ENCODE results near the gene CDKAL1.

Gene CDKAL1

GRCh38 chr6:21167790-21168189 lies 633.5 kb downstream of the CDKAL1 start:
- Histone ChIP-seq H3K27me3 (replicated peaks; ENCODE audit: control insufficient read depth, insufficient read depth, low read length) (no peaks in the 10 kb centered on the region), H3K9me3 (ENCODE audit: control insufficient read depth, low read length) (no peaks in the 10 kb centered on the region), H3K9ac (ENCODE audit: low read length) (no peak overlapping the region), H3K4me1 (ENCODE audit: control insufficient read depth, insufficient read depth, low read length) (no peaks in the 10 kb centered on the region), H3K4me3 (ENCODE audit: low read length) (no peak overlapping the region), H3K36me3 (ENCODE audit: control insufficient read depth, insufficient read depth, low read length, severe bottlenecking) (no peaks in the 10 kb centered on the region)
- DNase-seq (ENCODE audit: low read depth): no peak

DNA sequence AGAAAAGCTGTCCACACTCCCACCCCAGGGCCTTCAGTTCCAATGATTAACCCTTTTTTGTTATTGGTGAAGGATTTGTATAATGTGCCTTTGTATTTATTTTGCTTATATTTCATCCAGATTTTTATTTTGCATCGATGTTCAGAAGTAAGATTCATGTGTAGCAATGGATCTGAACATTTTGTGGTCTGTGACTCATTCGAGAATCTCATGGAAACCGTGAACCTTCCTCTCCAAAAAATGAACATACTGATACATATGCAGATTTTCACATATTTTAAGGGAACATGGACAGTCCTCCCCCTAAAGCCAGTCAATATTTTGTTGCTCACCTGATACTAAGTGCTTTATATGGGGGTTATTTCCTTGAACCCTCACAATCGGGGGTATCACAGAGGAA lies 637.5 kb downstream of the CDKAL1 start:
- Histone ChIP-seq H3K9ac (ENCODE audit: low read length) (no peak overlapping the region), H3K36me3 (ENCODE audit: control insufficient read depth, insufficient read depth, low read length, severe bottlenecking) (no peaks in the 10 kb centered on the region), H3K4me1 (ENCODE audit: control insufficient read depth, insufficient read depth, low read length) (no peaks in the 10 kb centered on the region), H3K4me3 (ENCODE audit: low read length) (no peak overlapping the region), H3K27me3 (replicated peaks; ENCODE audit: control insufficient read depth, insufficient read depth, low read length) (no peaks in the 10 kb centered on the region), H3K9me3 (ENCODE audit: control insufficient read depth, low read length) (no peaks in the 10 kb centered on the region)
- DNase-seq (ENCODE audit: low read depth): no peak

DNA sequence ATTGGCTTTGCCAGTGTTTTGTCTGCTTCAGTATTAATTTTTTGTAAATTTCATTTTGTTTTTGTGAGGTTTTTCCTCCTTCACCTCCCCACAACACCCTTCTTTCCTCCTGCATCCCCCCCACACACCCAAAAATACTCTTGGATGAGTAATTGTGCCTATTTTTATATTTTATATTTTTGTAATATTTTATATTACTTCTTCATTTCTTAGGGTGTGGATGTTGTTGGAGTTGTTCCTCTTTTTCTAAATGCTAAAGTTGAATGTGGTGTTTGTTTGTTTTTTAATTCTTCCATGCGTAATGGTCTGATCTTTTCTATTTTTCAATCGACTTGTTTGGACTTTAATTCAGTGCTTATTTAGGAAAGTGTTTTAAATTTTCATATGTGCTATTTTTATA lies 638.8 kb downstream of the CDKAL1 start:
- Histone ChIP-seq H3K4me1 (ENCODE audit: control insufficient read depth, insufficient read depth, low read length) (no peaks in the 10 kb centered on the region), H3K9me3 (ENCODE audit: control insufficient read depth, low read length) (no peaks in the 10 kb centered on the region), H3K27me3 (replicated peaks; ENCODE audit: control insufficient read depth, insufficient read depth, low read length) (no peaks in the 10 kb centered on the region), H3K9ac (ENCODE audit: low read length) (no peak overlapping the region), H3K36me3 (ENCODE audit: control insufficient read depth, insufficient read depth, low read length, severe bottlenecking) (no peaks in the 10 kb centered on the region), H3K4me3 (ENCODE audit: low read length) (no peak overlapping the region)
- DNase-seq (ENCODE audit: low read depth): no peak

DNA sequence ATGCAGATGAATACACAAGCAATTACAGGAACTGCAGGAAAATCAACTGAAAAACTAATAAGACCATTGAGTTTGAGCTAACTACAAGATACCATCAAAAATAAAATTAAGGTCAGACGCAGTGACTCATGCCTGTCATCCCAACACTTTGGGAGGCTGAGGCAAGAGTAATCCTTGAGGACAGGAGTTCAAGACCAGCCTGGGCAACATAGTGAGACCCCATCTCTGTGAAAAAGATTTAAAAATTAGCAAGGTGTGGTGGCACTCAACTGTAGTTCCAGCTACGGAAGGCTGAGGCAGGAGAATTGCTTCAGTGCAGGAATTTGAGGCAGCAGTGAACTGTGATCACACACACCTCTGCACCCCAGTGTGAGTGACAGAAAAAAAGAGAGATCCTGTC lies 639.4 kb downstream of the CDKAL1 start:
- Histone ChIP-seq H3K4me3 (ENCODE audit: low read length) (no peak overlapping the region), H3K9ac (ENCODE audit: low read length) (no peak overlapping the region), H3K36me3 (ENCODE audit: control insufficient read depth, insufficient read depth, low read length, severe bottlenecking) (no peaks in the 10 kb centered on the region), H3K4me1 (ENCODE audit: control insufficient read depth, insufficient read depth, low read length) (no peaks in the 10 kb centered on the region), H3K27me3 (replicated peaks; ENCODE audit: control insufficient read depth, insufficient read depth, low read length) (no peaks in the 10 kb centered on the region), H3K9me3 (ENCODE audit: control insufficient read depth, low read length) (no peaks in the 10 kb centered on the region)
- no peak for DNase-seq (ENCODE audit: low read depth)

DNA sequence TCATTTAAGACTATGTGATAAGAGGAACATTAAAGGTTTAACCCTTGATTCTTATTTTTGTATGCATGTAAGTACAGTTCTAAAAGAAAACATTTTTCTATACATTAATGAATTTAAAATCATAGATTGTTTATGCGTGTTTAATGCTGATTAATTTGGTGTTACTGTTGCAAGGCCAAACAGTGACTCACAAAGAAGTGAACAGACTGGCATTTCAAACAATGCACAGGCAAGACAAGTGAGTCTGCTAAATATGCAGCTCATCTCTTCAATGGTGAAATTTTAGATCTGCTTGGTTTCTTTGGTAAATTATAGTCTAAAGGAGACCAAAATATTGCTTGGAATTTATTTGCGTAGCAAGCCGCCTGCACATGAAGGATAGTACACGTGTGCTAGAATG lies 641.9 kb downstream of the CDKAL1 start:
- no peak overlapping the region for H3K4me3 ChIP-seq (ENCODE audit: low read length)
- no peaks in the 10 kb centered on the region for H3K36me3 ChIP-seq (ENCODE audit: control insufficient read depth, insufficient read depth, low read length, severe bottlenecking)
- H3K4me1 ChIP-seq (ENCODE audit: control insufficient read depth, insufficient read depth, low read length): no peaks in the 10 kb centered on the region
- DNase-seq (ENCODE audit: low read depth): no peak
- no peak overlapping the region for H3K9ac ChIP-seq (ENCODE audit: low read length)
- H3K27me3 ChIP-seq (replicated peaks; ENCODE audit: control insufficient read depth, insufficient read depth, low read length): no peaks in the 10 kb centered on the region
- no peaks in the 10 kb centered on the region for H3K9me3 ChIP-seq (ENCODE audit: control insufficient read depth, low read length)

DNA sequence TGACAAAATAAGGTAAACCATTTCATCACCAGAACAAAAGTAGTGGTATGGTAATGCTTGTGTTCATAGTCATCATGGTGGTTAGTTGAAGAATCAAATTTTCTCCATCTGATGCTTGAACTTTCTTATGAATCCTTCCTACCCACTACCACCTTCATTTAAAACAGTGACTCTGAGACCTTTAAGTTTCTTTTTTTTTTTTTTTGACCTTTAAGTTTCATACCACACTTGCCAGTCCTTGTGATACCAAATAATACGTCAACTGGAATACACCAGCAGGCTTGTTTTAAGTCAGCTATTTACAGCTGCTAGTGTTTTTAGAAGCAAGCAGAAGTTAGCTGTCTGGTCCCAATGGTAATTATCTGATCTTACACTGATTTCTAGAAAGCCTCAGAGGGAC lies 645.9 kb downstream of the CDKAL1 start:
- Histone ChIP-seq H3K27me3 (replicated peaks; ENCODE audit: control insufficient read depth, insufficient read depth, low read length) (no peaks in the 10 kb centered on the region), H3K9me3 (ENCODE audit: control insufficient read depth, low read length) (no peaks in the 10 kb centered on the region), H3K36me3 (ENCODE audit: control insufficient read depth, insufficient read depth, low read length, severe bottlenecking) (no peaks in the 10 kb centered on the region), H3K4me1 (ENCODE audit: control insufficient read depth, insufficient read depth, low read length) (no peaks in the 10 kb centered on the region), H3K4me3 (ENCODE audit: low read length) (no peak overlapping the region), H3K9ac (ENCODE audit: low read length) (no peak overlapping the region)
- DNase-seq (ENCODE audit: low read depth): no peak

- no peak for DNase-seq (ENCODE audit: low read depth)
- Histone ChIP-seq H3K4me3 (ENCODE audit: low read length) (no peak overlapping the region), H3K36me3 (ENCODE audit: control insufficient read depth, insufficient read depth, low read length, severe bottlenecking) (no peaks in the 10 kb centered on the region), H3K4me1 (ENCODE audit: control insufficient read depth, insufficient read depth, low read length) (no peaks in the 10 kb centered on the region), H3K9ac (ENCODE audit: low read length) (no peak overlapping the region), H3K9me3 (ENCODE audit: control insufficient read depth, low read length) (no peaks in the 10 kb centered on the region), H3K27me3 (replicated peaks; ENCODE audit: control insufficient read depth, insufficient read depth, low read length) (no peaks in the 10 kb centered on the region)
These were observed 646.6 kb downstream of the CDKAL1 start for GRCh38 chr6:21180800-21181337.

DNA sequence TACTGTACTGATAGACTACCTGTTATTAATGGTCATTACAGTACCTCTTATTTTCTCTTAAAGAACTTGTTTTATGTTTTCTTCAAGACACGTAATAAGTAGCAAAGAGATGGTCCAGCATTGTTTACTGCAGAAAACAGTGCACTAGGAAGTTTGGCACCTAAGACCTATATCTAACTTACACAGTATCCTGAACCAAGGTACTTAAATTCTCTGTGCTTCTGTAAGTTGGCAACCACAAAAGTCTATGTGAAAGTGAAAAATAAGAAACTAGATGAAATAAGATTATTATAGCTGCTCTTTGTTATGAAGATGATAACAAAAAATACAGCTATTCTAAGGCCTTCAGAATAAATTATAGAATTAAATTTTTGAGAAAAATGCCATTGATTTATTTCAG lies 647.6 kb downstream of the CDKAL1 start:
- no peak overlapping the region for H3K4me3 ChIP-seq (ENCODE audit: low read length)
- no peak overlapping the region for H3K9ac ChIP-seq (ENCODE audit: low read length)
- no peaks in the 10 kb centered on the region for H3K4me1 ChIP-seq (ENCODE audit: control insufficient read depth, insufficient read depth, low read length)
- no peak for DNase-seq (ENCODE audit: low read depth)
- H3K36me3 ChIP-seq (ENCODE audit: control insufficient read depth, insufficient read depth, low read length, severe bottlenecking): no peaks in the 10 kb centered on the region
- H3K9me3 ChIP-seq (ENCODE audit: control insufficient read depth, low read length): no peaks in the 10 kb centered on the region
- no peaks in the 10 kb centered on the region for H3K27me3 ChIP-seq (replicated peaks; ENCODE audit: control insufficient read depth, insufficient read depth, low read length)

DNA sequence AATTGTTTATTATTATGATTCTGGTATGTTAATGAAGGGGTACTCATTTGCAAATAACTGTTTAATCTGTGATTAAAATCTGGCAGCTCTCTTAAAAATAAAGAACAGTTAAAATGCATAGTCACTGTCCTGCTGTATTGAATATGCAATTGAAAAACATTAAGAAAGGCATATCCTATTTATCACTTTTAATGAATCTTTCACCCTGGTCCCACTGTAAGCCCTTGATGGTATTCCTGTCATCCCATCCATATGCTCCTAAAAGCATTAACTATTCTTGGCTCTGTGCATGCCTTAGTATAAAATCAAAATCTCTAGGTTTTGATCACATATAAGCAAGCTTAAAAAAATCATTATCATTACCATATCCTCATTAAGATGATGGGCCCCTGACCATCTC lies 648.3 kb downstream of the CDKAL1 start:
- Histone ChIP-seq H3K36me3 (ENCODE audit: control insufficient read depth, insufficient read depth, low read length, severe bottlenecking) (no peaks in the 10 kb centered on the region), H3K4me3 (ENCODE audit: low read length) (no peak overlapping the region), H3K4me1 (ENCODE audit: control insufficient read depth, insufficient read depth, low read length) (no peaks in the 10 kb centered on the region), H3K9ac (ENCODE audit: low read length) (no peak overlapping the region), H3K27me3 (replicated peaks; ENCODE audit: control insufficient read depth, insufficient read depth, low read length) (no peaks in the 10 kb centered on the region), H3K9me3 (ENCODE audit: control insufficient read depth, low read length) (no peaks in the 10 kb centered on the region)
- DNase-seq (ENCODE audit: low read depth): no peak

- peaks cover 6% of the 10 kb centered on the region for H3K4me1 ChIP-seq (ENCODE audit: control insufficient read depth, insufficient read depth, low read length)
- no peak overlapping the region for H3K9ac ChIP-seq (ENCODE audit: low read length)
- no peak overlapping the region for H3K4me3 ChIP-seq (ENCODE audit: low read length)
- DNase-seq (ENCODE audit: low read depth): no peak
- H3K9me3 ChIP-seq (ENCODE audit: control insufficient read depth, low read length): no peaks in the 10 kb centered on the region
- no peaks in the 10 kb centered on the region for H3K36me3 ChIP-seq (ENCODE audit: control insufficient read depth, insufficient read depth, low read length, severe bottlenecking)
- no peaks in the 10 kb centered on the region for H3K27me3 ChIP-seq (replicated peaks; ENCODE audit: control insufficient read depth, insufficient read depth, low read length)
These were observed 651.7 kb downstream of the CDKAL1 start for GRCh38 chr6:21185861-21186478.

- H3K4me3 ChIP-seq (ENCODE audit: low read length): no peak overlapping the region
- no peak overlapping the region for H3K9ac ChIP-seq (ENCODE audit: low read length)
- H3K4me1 ChIP-seq (ENCODE audit: control insufficient read depth, insufficient read depth, low read length): peaks cover 6% of the 10 kb centered on the region
These were observed 652.3 kb downstream of the CDKAL1 start for GRCh38 chr6:21186479-21187055.

DNA sequence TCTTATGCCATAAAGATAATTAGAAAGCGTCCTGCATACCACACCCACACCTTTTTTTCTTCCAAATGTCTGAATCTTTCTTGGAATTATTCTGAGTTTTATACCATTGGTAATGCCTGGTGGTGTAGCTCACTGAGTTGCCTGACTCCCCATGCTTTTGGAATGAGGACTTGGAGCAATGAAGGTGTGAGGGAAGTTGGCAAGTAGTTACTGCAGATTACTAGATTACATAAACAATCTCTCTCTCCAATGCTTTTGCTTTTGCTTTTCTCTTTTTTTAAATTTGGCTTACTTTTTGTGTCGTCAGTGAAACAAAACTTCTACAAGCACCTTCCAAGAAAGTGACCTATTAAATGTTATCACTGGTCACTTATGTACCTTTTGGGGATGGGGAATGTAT lies 653.2 kb downstream of the CDKAL1 start:
- Histone ChIP-seq H3K36me3 (ENCODE audit: control insufficient read depth, insufficient read depth, low read length, severe bottlenecking) (no peaks in the 10 kb centered on the region), H3K9me3 (ENCODE audit: control insufficient read depth, low read length) (no peaks in the 10 kb centered on the region), H3K27me3 (replicated peaks; ENCODE audit: control insufficient read depth, insufficient read depth, low read length) (no peaks in the 10 kb centered on the region), H3K4me3 (ENCODE audit: low read length) (no peak overlapping the region), H3K9ac (ENCODE audit: low read length) (no peak overlapping the region), H3K4me1 (ENCODE audit: control insufficient read depth, insufficient read depth, low read length) (peaks cover 6% of the 10 kb centered on the region)
- DNase-seq (ENCODE audit: low read depth): no peak

More at GRCh38 chr6:21186479-21187055, 652.3 kb downstream of the CDKAL1 start:
- no peak for DNase-seq (ENCODE audit: low read depth)
- Histone ChIP-seq H3K36me3 (ENCODE audit: control insufficient read depth, insufficient read depth, low read length, severe bottlenecking) (no peaks in the 10 kb centered on the region), H3K27me3 (replicated peaks; ENCODE audit: control insufficient read depth, insufficient read depth, low read length) (no peaks in the 10 kb centered on the region), H3K9me3 (ENCODE audit: control insufficient read depth, low read length) (no peaks in the 10 kb centered on the region)

Measured in adipocyte (in vitro differentiated cells).